ENCODE results near the gene STPG2.

The STPG2 gene

GRCh38 chr4:98150092-98150761, 7.0 kb upstream of the STPG2 start:
- no peaks in the 10 kb centered on the region for H3K9me3 ChIP-seq (ENCODE audit: control insufficient read depth, low read length)
- H3K4me3 ChIP-seq (ENCODE audit: extremely low read depth, insufficient read depth, low read length, poor library complexity, severe bottlenecking) = no peak overlapping the region
- H3K36me3 ChIP-seq (ENCODE audit: control insufficient read depth, insufficient read depth, low read length) = no peaks in the 10 kb centered on the region
- H3K4me1 ChIP-seq (ENCODE audit: control insufficient read depth, insufficient read depth, low read length, poor library complexity, severe bottlenecking) = no peaks in the 10 kb centered on the region
- no peak overlapping the region for H3K27ac ChIP-seq (ENCODE audit: low read depth, low read length, severe bottlenecking)

DNA sequence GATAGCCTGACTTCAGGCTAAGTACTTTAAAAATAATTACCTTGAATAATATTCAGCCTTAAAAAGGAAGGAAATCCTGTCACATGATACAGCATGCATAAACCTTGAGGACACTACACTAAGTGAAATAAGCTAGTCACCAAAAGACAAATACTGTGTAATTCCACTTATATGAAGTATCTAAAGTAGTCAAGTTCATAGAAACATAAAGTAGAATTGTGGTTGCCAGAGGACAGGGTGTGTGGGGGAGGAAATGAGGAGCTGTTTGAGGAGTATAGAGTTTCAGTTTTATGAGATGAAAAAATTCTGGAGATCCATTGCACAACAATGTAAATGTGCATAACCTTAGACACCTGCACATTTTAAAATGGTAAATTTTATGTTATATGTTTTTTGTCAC, 5.6 kb upstream of the STPG2 start:
- Histone ChIP-seq H3K27ac (ENCODE audit: low read depth, low read length, severe bottlenecking) (no peak overlapping the region), H3K4me1 (ENCODE audit: control insufficient read depth, insufficient read depth, low read length, poor library complexity, severe bottlenecking) (no peaks in the 10 kb centered on the region), H3K9me3 (ENCODE audit: control insufficient read depth, low read length) (no peaks in the 10 kb centered on the region), H3K4me3 (ENCODE audit: extremely low read depth, insufficient read depth, low read length, poor library complexity, severe bottlenecking) (no peak overlapping the region), H3K36me3 (ENCODE audit: control insufficient read depth, insufficient read depth, low read length) (no peaks in the 10 kb centered on the region)

- no peak overlapping the region for H3K27ac ChIP-seq (ENCODE audit: low read depth, low read length, severe bottlenecking)
- WGBS, 2 experiments (ENCODE audit: insufficient coverage in 2 of 2) = 83 to 89% methylated on average over 1 to 2 of the region's 3 CpGs
- H3K36me3 ChIP-seq (ENCODE audit: control insufficient read depth, insufficient read depth, low read length) = no peaks in the 10 kb centered on the region
- H3K4me1 ChIP-seq (ENCODE audit: control insufficient read depth, insufficient read depth, low read length, poor library complexity, severe bottlenecking) = no peaks in the 10 kb centered on the region
- no peaks in the 10 kb centered on the region for H3K9me3 ChIP-seq (ENCODE audit: control insufficient read depth, low read length)
- H3K4me3 ChIP-seq (ENCODE audit: extremely low read depth, insufficient read depth, low read length, poor library complexity, severe bottlenecking) = no peak overlapping the region
Observed at GRCh38 chr4:98126141-98126540, 17.1 kb downstream of the STPG2 start.

GRCh38 chr4:98125585-98125984, 17.7 kb downstream of the STPG2 start:
- H3K36me3 ChIP-seq (ENCODE audit: control insufficient read depth, insufficient read depth, low read length) = no peaks in the 10 kb centered on the region
- H3K4me3 ChIP-seq (ENCODE audit: extremely low read depth, insufficient read depth, low read length, poor library complexity, severe bottlenecking) = no peak overlapping the region
- 30 to 100% methylated on average over 1 to 2 of the region's 2 CpGs for WGBS, 2 experiments (ENCODE audit: insufficient coverage in 2 of 2)
- no peaks in the 10 kb centered on the region for H3K9me3 ChIP-seq (ENCODE audit: control insufficient read depth, low read length)
- H3K4me1 ChIP-seq (ENCODE audit: control insufficient read depth, insufficient read depth, low read length, poor library complexity, severe bottlenecking) = no peaks in the 10 kb centered on the region
- no peak overlapping the region for H3K27ac ChIP-seq (ENCODE audit: low read depth, low read length, severe bottlenecking)

DNA sequence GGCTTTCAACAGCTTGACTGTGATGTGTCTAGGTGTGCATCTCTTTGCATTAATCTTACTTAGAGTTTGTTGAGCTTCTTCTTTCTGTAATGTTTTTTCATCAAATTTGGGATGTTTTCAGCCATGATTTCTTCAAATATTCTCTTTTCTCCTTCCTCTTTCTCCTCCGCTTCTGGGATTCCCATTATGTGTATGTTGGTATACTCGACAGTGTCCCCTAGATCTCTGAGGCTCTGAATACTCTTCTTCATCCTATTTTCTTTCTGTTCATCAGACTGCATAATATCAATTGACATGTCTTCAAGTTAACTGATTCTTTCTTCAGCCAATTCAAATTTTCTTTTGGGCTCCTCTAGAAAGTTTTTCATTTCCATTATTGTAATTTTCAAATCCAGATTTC, 25.9 kb downstream of the STPG2 start:
- no CpG with 5 or more reads among the region's 2 CpGs for WGBS, 2 experiments (ENCODE audit: insufficient coverage in 2 of 2)
- H3K36me3 ChIP-seq (ENCODE audit: control insufficient read depth, insufficient read depth, low read length) = no peaks in the 10 kb centered on the region
- no peak overlapping the region for H3K27ac ChIP-seq (ENCODE audit: low read depth, low read length, severe bottlenecking)
- no peaks in the 10 kb centered on the region for H3K9me3 ChIP-seq (ENCODE audit: control insufficient read depth, low read length)
- H3K4me1 ChIP-seq (ENCODE audit: control insufficient read depth, insufficient read depth, low read length, poor library complexity, severe bottlenecking) = no peaks in the 10 kb centered on the region
- no peak overlapping the region for H3K4me3 ChIP-seq (ENCODE audit: extremely low read depth, insufficient read depth, low read length, poor library complexity, severe bottlenecking)

GRCh38 chr4:98113012-98113411, 30.3 kb downstream of the STPG2 start:
- Histone ChIP-seq H3K9me3 (ENCODE audit: control insufficient read depth, low read length) (no peaks in the 10 kb centered on the region), H3K4me1 (ENCODE audit: control insufficient read depth, insufficient read depth, low read length, poor library complexity, severe bottlenecking) (no peaks in the 10 kb centered on the region), H3K27ac (ENCODE audit: low read depth, low read length, severe bottlenecking) (no peak overlapping the region), H3K4me3 (ENCODE audit: extremely low read depth, insufficient read depth, low read length, poor library complexity, severe bottlenecking) (no peak overlapping the region), H3K36me3 (ENCODE audit: control insufficient read depth, insufficient read depth, low read length) (no peaks in the 10 kb centered on the region)
- WGBS, 2 experiments (ENCODE audit: insufficient coverage in 2 of 2) = 0% methylated on average over 1 of the region's 3 CpGs; no CpG with 5 or more reads in 1 of the 2 experiments

GRCh38 chr4:98110929-98111328, 32.3 kb downstream of the STPG2 start:
- Histone ChIP-seq H3K9me3 (ENCODE audit: control insufficient read depth, low read length) (no peaks in the 10 kb centered on the region), H3K36me3 (ENCODE audit: control insufficient read depth, insufficient read depth, low read length) (no peaks in the 10 kb centered on the region), H3K4me1 (ENCODE audit: control insufficient read depth, insufficient read depth, low read length, poor library complexity, severe bottlenecking) (no peaks in the 10 kb centered on the region), H3K27ac (ENCODE audit: low read depth, low read length, severe bottlenecking) (no peak overlapping the region), H3K4me3 (ENCODE audit: extremely low read depth, insufficient read depth, low read length, poor library complexity, severe bottlenecking) (no peak overlapping the region)
- no CpG with 5 or more reads among the region's 2 CpGs for WGBS, 2 experiments (ENCODE audit: insufficient coverage in 2 of 2)

DNA sequence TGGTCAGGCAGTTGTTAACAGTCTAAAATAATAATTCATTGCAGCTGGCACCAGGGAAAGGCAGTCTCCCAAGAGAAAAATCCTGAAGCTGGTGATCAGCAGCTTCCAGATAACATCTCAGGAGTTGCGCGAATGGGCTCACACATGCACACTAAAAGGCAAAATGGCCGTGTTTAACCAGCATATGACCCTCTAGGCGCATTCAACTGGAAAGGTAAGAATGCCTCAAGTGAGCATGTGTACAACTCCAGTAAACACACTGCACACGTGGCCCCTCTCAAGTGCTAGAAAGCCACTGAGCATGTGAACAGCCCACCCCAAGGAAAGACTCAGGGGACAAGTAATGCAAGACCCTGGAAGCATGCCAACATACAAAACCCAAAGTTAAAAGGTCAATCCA, 33.1 kb downstream of the STPG2 start:
- WGBS, 2 experiments (ENCODE audit: insufficient coverage in 2 of 2) = 68 to 75% methylated on average over 5 of the region's 5 CpGs
- Histone ChIP-seq H3K27ac (ENCODE audit: low read depth, low read length, severe bottlenecking) (no peak overlapping the region), H3K4me3 (ENCODE audit: extremely low read depth, insufficient read depth, low read length, poor library complexity, severe bottlenecking) (no peak overlapping the region), H3K36me3 (ENCODE audit: control insufficient read depth, insufficient read depth, low read length) (no peaks in the 10 kb centered on the region), H3K4me1 (ENCODE audit: control insufficient read depth, insufficient read depth, low read length, poor library complexity, severe bottlenecking) (no peaks in the 10 kb centered on the region), H3K9me3 (ENCODE audit: control insufficient read depth, low read length) (no peaks in the 10 kb centered on the region)

- no peak overlapping the region for H3K4me3 ChIP-seq (ENCODE audit: extremely low read depth, insufficient read depth, low read length, poor library complexity, severe bottlenecking)
Observed at GRCh38 chr4:98102660-98103059, 40.6 kb downstream of the STPG2 start.

DNA sequence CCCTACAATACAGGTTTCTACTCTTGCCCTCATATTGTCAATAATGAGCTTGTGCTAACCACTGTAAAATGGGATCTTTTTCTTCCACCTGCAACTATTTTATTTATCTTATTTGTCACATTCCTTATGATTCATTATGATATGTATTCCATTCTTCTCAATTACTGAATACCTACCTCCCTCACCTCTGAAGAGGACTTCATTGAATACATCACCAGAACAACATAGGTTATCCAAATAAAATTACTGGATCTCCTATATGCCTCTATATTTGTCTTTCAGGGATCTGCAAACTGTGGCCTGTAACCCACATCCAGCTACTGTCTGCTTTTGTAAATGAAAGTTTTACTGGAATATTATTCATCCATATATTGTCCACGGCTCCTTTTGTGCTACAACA, 41.3 kb downstream of the STPG2 start:
- H3K4me3 ChIP-seq (ENCODE audit: extremely low read depth, insufficient read depth, low read length, poor library complexity, severe bottlenecking) = no peak overlapping the region
- WGBS, 2 experiments (ENCODE audit: insufficient coverage in 2 of 2) = 0% methylated on average over 1 of the region's 1 CpG; no CpG with 5 or more reads in 1 of the 2 experiments
- no peaks in the 10 kb centered on the region for H3K4me1 ChIP-seq (ENCODE audit: control insufficient read depth, insufficient read depth, low read length, poor library complexity, severe bottlenecking)
- no peaks in the 10 kb centered on the region for H3K36me3 ChIP-seq (ENCODE audit: control insufficient read depth, insufficient read depth, low read length)
- no peaks in the 10 kb centered on the region for H3K9me3 ChIP-seq (ENCODE audit: control insufficient read depth, low read length)
- no peak overlapping the region for H3K27ac ChIP-seq (ENCODE audit: low read depth, low read length, severe bottlenecking)

More at GRCh38 chr4:98102660-98103059, 40.6 kb downstream of the STPG2 start:
- WGBS, 2 experiments (ENCODE audit: insufficient coverage in 2 of 2) = no CpG with 5 or more reads among the region's 1 CpG
- Histone ChIP-seq H3K36me3 (ENCODE audit: control insufficient read depth, insufficient read depth, low read length) (no peaks in the 10 kb centered on the region), H3K27ac (ENCODE audit: low read depth, low read length, severe bottlenecking) (no peak overlapping the region), H3K9me3 (ENCODE audit: control insufficient read depth, low read length) (no peaks in the 10 kb centered on the region), H3K4me1 (ENCODE audit: control insufficient read depth, insufficient read depth, low read length, poor library complexity, severe bottlenecking) (no peaks in the 10 kb centered on the region)

DNA sequence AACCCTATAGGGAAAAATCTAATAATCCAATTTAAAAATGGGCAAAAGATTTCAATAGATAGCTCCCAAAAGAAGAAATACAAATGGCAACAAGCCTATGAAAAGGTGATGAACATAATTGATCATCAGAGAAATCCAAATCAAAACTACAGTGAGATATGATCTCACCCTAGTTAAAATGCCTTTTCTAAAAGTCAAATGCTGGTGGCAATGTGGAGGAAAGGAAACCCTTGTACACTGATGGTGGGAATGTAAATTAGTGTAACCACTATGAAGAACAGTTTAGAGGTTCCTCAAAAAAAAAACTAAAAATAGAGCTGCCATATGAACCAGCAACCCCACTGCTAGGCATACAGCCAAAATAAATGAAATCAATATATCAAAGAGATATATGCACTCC, 44.5 kb downstream of the STPG2 start:
- H3K9me3 ChIP-seq (ENCODE audit: control insufficient read depth, low read length) = no peaks in the 10 kb centered on the region
- no peak overlapping the region for H3K27ac ChIP-seq (ENCODE audit: low read depth, low read length, severe bottlenecking)
- H3K36me3 ChIP-seq (ENCODE audit: control insufficient read depth, insufficient read depth, low read length) = no peaks in the 10 kb centered on the region
- no peaks in the 10 kb centered on the region for H3K4me1 ChIP-seq (ENCODE audit: control insufficient read depth, insufficient read depth, low read length, poor library complexity, severe bottlenecking)
- H3K4me3 ChIP-seq (ENCODE audit: extremely low read depth, insufficient read depth, low read length, poor library complexity, severe bottlenecking) = no peak overlapping the region

All from mesodermal cell (in vitro differentiated cells).